Endothelial cell of umbilical vein (primary cell): ENCODE measurements around the gene CARMIL1. TPM values are rescaled to one million over a fixed set of nuclear protein-coding genes. Genes with fewer than 3 reads are reported as not detected.

Experiments used
- BruUV-seq: library from RNA; stranded (reverse); fragments of 400-500 nt; replicated peaks from 2 replicates; lab custom pipeline; 2021; lab: Mats Ljungman, UMichigan
- CTCF ChIA-PET: fragments of 300-600, 350-600 bp; sonication (Branson Sonifier 250); formaldehyde crosslinking; loops from one replicate; lab custom pipeline; 2021; ENCODE audit warnings: antibody characterized with exemption, inconsistent platforms; lab: Charles Lee
- POLR2A ChIA-PET: fragments of 300-600, 350-600 bp; sonication (Branson Sonifier 250); formaldehyde crosslinking; loops from one replicate; lab custom pipeline; 2021; ENCODE audit warnings: antibody characterized with exemption, inconsistent platforms; lab: Charles Lee
- DNase-seq: peaks from one replicate; pipeline ENCODE4 v3.0.0-alpha.2; 2011; ENCODE audit warnings: low read depth, low spot score
- FAIRE-seq: peaks from 2 replicates; lab custom pipeline; 2011; peaks lifted over from hg19 to GRCh38; lab: Jason Lieb, UNC
- H2AFZ ChIP-seq: 2 replicates; pipeline ENCODE4 v1.6.0; 2012; ENCODE audit warnings: low read depth, low read length, control low read depth, inconsistent platforms
- H3K27ac ChIP-seq: 2 replicates; pipeline ENCODE4 v1.5.1; 2011; ENCODE audit warnings: low read depth, mild to moderate bottlenecking, control low read depth, low read length, moderate library complexity; ENCODE audit not compliant: insufficient read depth
- H3K27me3 ChIP-seq, 2 experiments: 2 replicates each; pipeline versions ENCODE4 v1.6.0 to v1.6.1; 2011; ENCODE audit warnings: low read length in 2 of 2, mixed read lengths in 1 of 2; ENCODE audit not compliant: control insufficient read depth in 2 of 2, insufficient read depth in 2 of 2
- H3K36me3 ChIP-seq, 2 experiments: 2 replicates in 1 of 2; 3 replicates in 1 of 2; pipeline ENCODE4 v1.5.1; 2011; ENCODE audit warnings: low read length in 2 of 2, mild to moderate bottlenecking in 1 of 2, moderate library complexity in 1 of 2; ENCODE audit not compliant: control insufficient read depth in 2 of 2, insufficient read depth in 2 of 2; ENCODE audit errors: extremely low read depth in 1 of 2
- H3K4me1 ChIP-seq: 3 replicates; pipeline ENCODE4 v1.5.1; 2011; ENCODE audit warnings: mild to moderate bottlenecking, low read length; ENCODE audit not compliant: control insufficient read depth, insufficient read depth; ENCODE audit errors: extremely low read depth
- H3K4me2 ChIP-seq: 2 replicates; pipeline ENCODE4 v1.6.1; 2011; ENCODE audit warnings: low read length, control low read depth, mixed read lengths; ENCODE audit not compliant: insufficient read depth
- H3K4me3 ChIP-seq, 3 experiments: fragments of 200-600 bp in 1 of 3; sonication (generic), shearing (Covaris generic) in 1 of 3; replicated peaks in 1 of 3; 2 replicates each; pipeline ENCODE4 v1.5.1; 2011 to 2016; ENCODE audit warnings: control low read depth in 3 of 3, low read length in 3 of 3, mild to moderate bottlenecking in 2 of 3, inconsistent platforms in 1 of 3, low read depth in 1 of 3, moderate library complexity in 1 of 3; ENCODE audit not compliant: insufficient read depth in 1 of 3
- H3K79me2 ChIP-seq: 2 replicates; pipeline ENCODE4 v1.6.0; 2012; ENCODE audit warnings: low read length, inconsistent platforms; ENCODE audit not compliant: control insufficient read depth, insufficient read depth
- H3K9ac ChIP-seq: replicated peaks from 2 replicates; pipeline ENCODE3; 2011; ENCODE audit warnings: low read length, control low read depth; ENCODE audit not compliant: insufficient read depth; ENCODE audit errors: extremely low read depth
- H3K9me1 ChIP-seq: replicated peaks from 3 replicates; pipeline ENCODE4 v1.6.0; 2011; ENCODE audit warnings: mild to moderate bottlenecking, low read length; ENCODE audit not compliant: control insufficient read depth, insufficient read depth; ENCODE audit errors: extremely low read depth
- H3K9me3 ChIP-seq: replicated peaks from 2 replicates; pipeline ENCODE4 v1.5.1; 2012; ENCODE audit warnings: low read length, inconsistent platforms; ENCODE audit not compliant: control insufficient read depth, insufficient read depth
- H4K20me1 ChIP-seq: replicated peaks from 2 replicates; pipeline ENCODE3; 2011; ENCODE audit warnings: mild to moderate bottlenecking, low read length; ENCODE audit not compliant: control insufficient read depth, insufficient read depth; ENCODE audit errors: extremely low read depth
- FOS ChIP-seq: IDR thresholded peaks from 2 replicates; pipeline ENCODE4 v1.6.1; 2011; ENCODE audit warnings: mild to moderate bottlenecking, low read length, moderate library complexity, borderline replicate concordance; ENCODE audit not compliant: insufficient read depth
- JUN ChIP-seq: IDR thresholded peaks from 2 replicates; pipeline ENCODE4 v1.6.1; 2011; ENCODE audit warnings: borderline replicate concordance, low read depth; ENCODE audit not compliant: insufficient read length, insufficient read depth
- MYC ChIP-seq: IDR thresholded peaks from one replicate; pipeline ENCODE4 v1.6.1; 2011; ENCODE audit warnings: mild to moderate bottlenecking, low read depth, low read length
- dilution Hi-C: fragments of 300-500 bp; cut with MboI; formaldehyde crosslinking; loops from one replicate; pipeline ENCODE4 v1.15.0; 2019; ENCODE audit warnings: low sequenced_read_pairs; ENCODE audit not compliant: extremely low pct_ligation_motif_present
- intact Hi-C: fragments of 100-400 bp; cut with micrococcal nuclease; formaldehyde crosslinking; loops from one replicate; pipeline ENCODE4 v1.10.0; 2022
- polyA plus RNA-seq, 4 experiments: library from polyadenylated mRNA; depleted of rRNA in 3 of 4; stranded (reverse) in 3 of 4; unstranded in 1 of 4; fragments of >200 nt; gene quantifications; 2 replicates each; pipeline versions ENCODE4 v1.2.1 to v1.2.3, GENCODE V29; 2011 to 2012; ENCODE audit warnings: missing spikeins in 1 of 4
- total RNA-seq: library from RNA; stranded (reverse); gene quantifications from 2 replicates; pipeline ENCODE4 v1.2.3, GENCODE V29; 2021
- TF ChIP-seq, protein P1 (sequence below): IDR thresholded peaks from 2 replicates; pipeline ENCODE4 v1.6.1; 2011; ENCODE audit not compliant: insufficient read depth, insufficient read length
- TF ChIP-seq, protein P2 (sequence below), 2 donors: IDR thresholded peaks; 1 replicate in 1 of 2; 2 replicates in 1 of 2; pipeline ENCODE4 v1.5.1; 2011; ENCODE audit warnings: low read length in 2 of 2, mild to moderate bottlenecking in 2 of 2, moderate library complexity in 2 of 2, control low read depth in 1 of 2, inconsistent platforms in 1 of 2, low read depth in 1 of 2; ENCODE audit not compliant: insufficient read depth in 1 of 2; ENCODE audit errors: extremely low read depth in 1 of 2

CARMIL1 gene
- total and polyA plus RNA-seq, 2 donors (not counting 3 experiments of a cell fraction or from before 2014, with no cell fraction given) = 1.3 to 8.7 TPM

DNA sequence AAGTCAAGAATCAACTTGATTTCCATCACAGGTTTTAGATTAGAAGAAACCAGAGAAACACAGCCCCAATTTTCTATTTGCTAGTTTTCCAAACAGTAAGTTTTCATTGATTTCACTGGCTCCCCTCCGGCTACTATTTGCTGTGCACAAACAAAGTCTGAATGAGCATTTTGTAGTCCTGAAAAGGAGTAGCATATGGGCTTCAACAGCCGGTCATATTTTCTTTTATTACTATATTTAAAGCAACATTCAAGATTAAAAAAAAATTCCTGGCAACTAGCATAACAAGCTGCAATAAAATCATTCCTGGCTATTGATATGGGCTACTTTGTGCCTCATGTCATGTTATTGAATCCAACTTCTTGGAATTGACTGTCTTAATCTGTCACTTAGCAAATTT lies 48.3 kb downstream of the CARMIL1 start:
- POLR2A ChIA-PET = no interaction called here
- Histone ChIP-seq H3K9me3 (no peaks in the 10 kb centered on the region), H3K4me2 (no peak overlapping the region), H3K4me1 (no peaks in the 10 kb centered on the region), H3K79me2 (no peaks in the 10 kb centered on the region), H3K9ac (no peak overlapping the region), H3K27me3 (peaks cover 2 to 3% of the 10 kb centered on the region in 2 experiments), H3K36me3 (no peaks in the 10 kb centered on the region), H4K20me1 (no peaks in the 10 kb centered on the region), H2AFZ (no peak overlapping the region), H3K27ac (no peak overlapping the region), H3K4me3 (no peak overlapping the region), H3K9me1 (no peaks in the 10 kb centered on the region)
- DNase-seq = no peak
- TF ChIP-seq MYC (no peak), FOS (no peak), JUN (no peak)
- TF ChIP-seq, protein P1, sequence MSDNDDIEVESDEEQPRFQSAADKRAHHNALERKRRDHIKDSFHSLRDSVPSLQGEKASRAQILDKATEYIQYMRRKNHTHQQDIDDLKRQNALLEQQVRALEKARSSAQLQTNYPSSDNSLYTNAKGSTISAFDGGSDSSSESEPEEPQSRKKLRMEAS = no peak
- TF ChIP-seq, protein P2, sequence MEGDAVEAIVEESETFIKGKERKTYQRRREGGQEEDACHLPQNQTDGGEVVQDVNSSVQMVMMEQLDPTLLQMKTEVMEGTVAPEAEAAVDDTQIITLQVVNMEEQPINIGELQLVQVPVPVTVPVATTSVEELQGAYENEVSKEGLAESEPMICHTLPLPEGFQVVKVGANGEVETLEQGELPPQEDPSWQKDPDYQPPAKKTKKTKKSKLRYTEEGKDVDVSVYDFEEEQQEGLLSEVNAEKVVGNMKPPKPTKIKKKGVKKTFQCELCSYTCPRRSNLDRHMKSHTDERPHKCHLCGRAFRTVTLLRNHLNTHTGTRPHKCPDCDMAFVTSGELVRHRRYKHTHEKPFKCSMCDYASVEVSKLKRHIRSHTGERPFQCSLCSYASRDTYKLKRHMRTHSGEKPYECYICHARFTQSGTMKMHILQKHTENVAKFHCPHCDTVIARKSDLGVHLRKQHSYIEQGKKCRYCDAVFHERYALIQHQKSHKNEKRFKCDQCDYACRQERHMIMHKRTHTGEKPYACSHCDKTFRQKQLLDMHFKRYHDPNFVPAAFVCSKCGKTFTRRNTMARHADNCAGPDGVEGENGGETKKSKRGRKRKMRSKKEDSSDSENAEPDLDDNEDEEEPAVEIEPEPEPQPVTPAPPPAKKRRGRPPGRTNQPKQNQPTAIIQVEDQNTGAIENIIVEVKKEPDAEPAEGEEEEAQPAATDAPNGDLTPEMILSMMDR (IDR thresholded peaks at IDR 0.05; ENCODE audit: extremely low read depth in 1 of 2, insufficient read depth in 1 of 2, low read depth in 1 of 2, low read length in 2 of 2) = no peak
- CTCF ChIA-PET = interaction anchor here (0.9 to 1.1 kb wide), 2 partner anchors 11 to 163 kb away, joined by 3 to 7 read pairs; no protein-coding TSS in a partner anchor
- dilution Hi-C loops = no loop called here
- no TSS peak for BruUV-seq
- no peak for FAIRE-seq
- intact Hi-C loops = no loop called here
